GM15510 (cell line): Measurements from ENCODE around the gene ENO4.

Experiments used
- POLR2A ChIP-seq: IDR thresholded peaks from 3 replicates; pipeline ENCODE4 v1.6.1; 2011; ENCODE audit warnings: borderline replicate concordance; ENCODE audit not compliant: insufficient read length; ENCODE audit errors: extremely low read depth

ENO4 gene

GRCh38 chr10:116877391-116877790 lies 28.1 kb downstream of the ENO4 start:
- TF ChIP-seq POLR2A = no peak

- TF ChIP-seq POLR2A = no peak
Measured at GRCh38 chr10:116878123-116878522, 28.8 kb downstream of the ENO4 start.

DNA sequence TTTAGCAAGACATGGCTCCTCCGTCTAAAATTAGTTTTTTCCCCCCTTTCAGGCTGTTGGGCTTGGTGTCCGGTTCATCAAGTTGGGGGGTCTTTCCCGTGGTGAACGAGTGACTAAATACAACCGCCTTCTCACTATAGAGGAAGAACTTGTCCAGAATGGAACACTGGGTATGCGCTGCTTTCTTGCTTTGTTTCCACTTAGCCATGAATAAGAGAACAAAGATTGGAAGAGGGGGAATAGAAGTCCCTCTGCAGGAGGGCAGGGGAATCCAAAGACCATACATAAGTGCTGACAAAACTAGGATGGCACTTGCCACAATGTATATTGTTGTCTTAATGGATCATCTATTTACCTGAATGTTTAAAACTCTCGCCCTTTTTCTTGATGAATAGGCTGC lies 30.5 kb downstream of the ENO4 start:
- no peak for TF ChIP-seq POLR2A

DNA sequence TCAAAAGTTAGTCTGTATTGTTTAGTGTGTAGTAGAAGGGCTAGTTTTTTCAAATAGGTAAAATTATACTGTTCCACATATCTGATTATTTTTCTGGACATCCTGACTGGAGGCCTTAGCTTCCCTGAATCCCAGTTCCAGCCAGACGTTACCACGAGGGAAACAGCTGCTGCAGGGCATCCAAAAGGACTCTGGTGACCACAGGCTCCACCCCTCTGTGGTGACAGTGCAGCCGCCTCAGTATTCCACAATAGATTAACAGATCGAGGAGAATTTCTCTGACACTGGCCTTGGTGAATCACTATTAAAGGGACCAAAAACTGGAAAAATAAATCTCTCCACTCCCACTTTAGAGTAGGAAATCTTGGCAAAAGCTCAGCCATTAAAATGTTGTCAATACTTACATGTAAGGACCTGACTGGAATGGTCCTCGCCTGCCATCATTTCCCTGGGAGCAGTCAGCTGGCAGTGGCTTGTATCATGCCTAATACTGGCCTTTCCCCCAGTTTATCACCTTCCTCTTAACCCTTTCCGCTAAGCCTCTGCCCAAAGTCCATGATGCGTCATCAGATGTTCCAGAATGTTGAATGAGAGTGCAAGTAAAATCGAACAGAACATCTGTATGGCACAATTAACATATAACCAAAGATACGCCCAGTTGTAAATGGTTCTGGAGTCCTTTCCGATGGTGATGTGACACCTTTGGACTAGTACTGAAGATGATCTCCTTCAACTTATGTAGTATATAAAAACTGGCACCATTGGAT lies 31.6 kb downstream of the ENO4 start:
- TF ChIP-seq POLR2A = no peak

DNA sequence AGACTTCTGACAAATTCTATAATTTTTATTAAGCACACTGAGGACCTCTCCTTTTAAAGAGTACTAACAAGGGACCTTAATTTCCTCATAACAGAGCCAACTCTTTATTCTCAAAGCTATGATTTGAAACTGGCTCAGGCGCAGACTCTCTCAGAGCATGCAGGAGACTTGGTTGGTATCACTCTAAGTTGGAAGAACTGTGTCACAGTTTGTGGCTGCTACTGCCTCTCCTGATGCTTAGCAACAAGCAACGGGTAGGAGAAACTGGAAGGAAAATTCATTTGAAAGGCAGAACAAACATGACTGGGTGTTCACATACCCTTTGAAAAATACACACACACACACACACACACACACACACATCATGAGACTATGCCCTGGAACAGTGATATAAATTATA lies 33.3 kb downstream of the ENO4 start:
- TF ChIP-seq POLR2A = no peak

DNA sequence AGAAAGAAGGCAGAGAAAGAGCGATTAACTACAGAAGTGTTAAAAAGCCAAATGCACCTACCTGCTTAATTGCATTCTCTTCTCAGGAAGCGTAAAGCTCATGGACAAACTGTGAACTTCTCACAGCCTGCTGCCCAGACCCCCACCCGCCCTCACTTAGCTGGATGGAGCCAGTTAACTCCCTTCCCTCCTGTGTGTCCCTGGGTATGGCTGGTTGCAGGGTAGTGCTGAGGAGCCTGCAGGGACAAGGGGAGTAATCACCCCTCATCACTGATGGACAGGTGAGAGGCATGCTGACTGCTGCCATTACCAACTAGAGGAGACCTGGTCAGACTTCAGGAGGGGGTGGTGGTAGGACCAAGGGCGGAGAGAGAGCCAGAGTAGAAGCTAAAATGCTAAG lies 37.5 kb downstream of the ENO4 start:
- no peak for TF ChIP-seq POLR2A

DNA sequence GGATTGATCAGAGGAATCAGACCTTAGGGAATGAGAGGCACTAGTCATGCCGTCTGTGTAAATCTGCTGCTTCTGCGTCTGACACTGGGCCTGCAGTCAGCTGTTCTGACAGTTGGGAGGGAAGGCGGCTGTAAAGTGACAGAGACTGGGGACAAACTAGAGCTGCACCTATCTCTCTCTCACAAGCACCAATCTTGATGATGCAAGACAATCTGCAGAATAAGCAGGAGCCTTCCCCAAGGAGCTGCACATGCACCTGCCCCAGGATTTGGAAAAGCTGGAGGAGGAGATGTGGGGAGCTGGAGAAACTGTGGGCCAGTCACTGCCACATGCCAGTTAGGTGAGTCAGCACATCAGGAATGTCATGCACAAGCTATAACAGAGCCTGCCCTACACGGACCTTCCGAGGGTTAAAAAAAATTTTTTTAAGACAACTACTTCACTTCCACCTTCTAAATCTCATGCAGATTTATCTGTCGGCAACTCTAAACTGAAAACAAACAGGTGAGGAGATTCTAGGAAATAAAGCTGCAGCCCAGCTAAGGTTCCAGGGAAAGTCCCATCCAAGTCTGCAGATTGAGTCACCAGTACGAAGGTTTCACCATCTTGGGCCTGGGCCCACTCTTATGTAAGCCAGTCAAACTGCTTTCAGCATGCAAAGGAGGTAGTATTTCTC lies 39.2 kb downstream of the ENO4 start:
- TF ChIP-seq POLR2A = no peak

- no peak for TF ChIP-seq POLR2A
Measured at GRCh38 chr10:116889066-116889465, 39.8 kb downstream of the ENO4 start.

DNA sequence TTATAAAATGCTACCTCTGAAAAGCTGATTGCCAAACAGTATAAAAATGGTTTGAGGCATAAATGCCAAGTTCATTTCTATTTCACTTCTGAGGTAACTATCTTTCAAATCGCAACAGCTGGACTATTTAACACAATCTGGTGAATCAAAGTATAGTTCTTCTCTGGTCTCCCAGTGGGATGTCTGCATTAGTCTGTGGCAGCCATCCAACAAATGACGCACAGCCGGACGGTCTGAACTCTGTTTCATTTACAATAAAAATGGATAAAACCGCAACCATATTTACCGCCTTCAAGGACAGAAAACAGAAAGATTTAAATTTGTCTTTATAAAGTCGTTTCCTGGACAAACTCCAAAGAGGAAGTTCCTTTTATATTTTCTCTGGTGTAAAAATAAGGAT lies 41.9 kb downstream of the ENO4 start:
- no peak for TF ChIP-seq POLR2A

GRCh38 chr10:116892907-116893685 lies 43.8 kb downstream of the ENO4 start:
- no peak for TF ChIP-seq POLR2A

GRCh38 chr10:116893686-116894037 lies 44.4 kb downstream of the ENO4 start:
- no peak for TF ChIP-seq POLR2A

DNA sequence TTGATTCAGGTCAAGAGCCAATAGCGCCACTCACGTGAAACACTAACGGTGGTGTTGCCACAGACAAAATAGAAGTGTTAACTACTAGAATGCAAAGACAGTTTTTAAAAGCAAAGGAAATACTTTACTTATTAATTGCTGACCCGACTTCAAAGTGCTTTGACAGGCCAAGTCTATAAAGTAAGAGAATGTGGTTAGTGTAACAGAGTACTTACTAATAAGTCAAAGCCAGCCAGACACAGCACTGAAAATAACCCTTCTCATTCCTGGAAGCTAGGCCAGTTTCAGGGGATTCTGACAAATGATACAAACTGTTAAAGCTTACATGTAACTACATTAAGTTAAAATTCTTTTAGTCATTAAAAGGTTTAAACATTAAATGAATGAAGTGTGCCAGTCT lies 50.3 kb downstream of the ENO4 start:
- TF ChIP-seq POLR2A = no peak

GRCh38 chr10:116905845-116906210 lies 56.5 kb downstream of the ENO4 start:
- no peak for TF ChIP-seq POLR2A

DNA sequence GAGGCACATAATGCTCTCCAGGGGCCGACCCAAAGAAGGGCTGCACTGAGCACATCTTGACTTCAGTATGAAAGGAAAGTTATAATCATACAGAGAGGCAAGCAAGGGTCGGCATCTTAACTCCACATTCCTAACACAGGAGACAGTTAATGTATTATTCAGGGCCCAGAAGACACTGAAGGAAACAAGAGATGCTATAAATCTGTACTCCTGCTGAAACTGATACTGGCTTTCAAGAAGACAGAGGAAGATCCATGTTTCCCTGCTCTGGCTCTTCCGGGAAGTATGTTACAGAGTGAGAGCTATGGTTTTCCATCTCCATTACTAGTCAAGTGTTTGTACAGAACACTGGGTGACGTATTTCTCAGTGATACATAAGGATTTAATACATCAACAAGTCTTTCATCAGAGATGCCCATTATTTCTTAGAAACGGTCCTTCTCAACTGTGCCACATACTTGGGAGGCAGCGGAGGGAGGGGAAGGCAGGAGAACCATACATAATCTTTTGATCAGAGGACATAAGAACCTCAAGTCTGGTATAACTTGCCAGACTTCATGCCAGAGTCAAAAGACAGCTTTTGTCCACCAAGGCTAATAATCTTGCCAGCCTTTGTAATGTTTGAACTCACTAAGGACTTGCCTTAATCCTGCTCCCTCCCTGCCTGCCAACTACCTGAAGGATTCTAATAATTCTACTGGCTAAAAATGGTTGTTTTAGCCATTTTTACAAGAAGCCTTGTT lies 58.1 kb downstream of the ENO4 start:
- no peak for TF ChIP-seq POLR2A

GRCh38 chr10:116909307-116909706 lies 60.0 kb downstream of the ENO4 start:
- TF ChIP-seq POLR2A = no peak
